Stimulated activated CD4-positive, alpha-beta T cell treated with anti-CD3 and anti-CD28 coated beads, Interleukin-12 subunit alpha, Interleukin-12 subunit beta, amount 100 ng/mL, for 24 hours (primary cell): ENCODE measurements around the gene SNTA1.
"Not testable (repeated sequence)": the region's sequence is repeated elsewhere in the genome, so short reads cannot be mapped to it uniquely, and the experiment has no call there.

ENCODE experiments used
- DNase-seq, 2 experiments: peaks; one replicate each; pipeline ENCODE4 v3.0.0-alpha.2; 2020; ENCODE audit warnings: low read depth in 2 of 2

SNTA1 gene

DNA sequence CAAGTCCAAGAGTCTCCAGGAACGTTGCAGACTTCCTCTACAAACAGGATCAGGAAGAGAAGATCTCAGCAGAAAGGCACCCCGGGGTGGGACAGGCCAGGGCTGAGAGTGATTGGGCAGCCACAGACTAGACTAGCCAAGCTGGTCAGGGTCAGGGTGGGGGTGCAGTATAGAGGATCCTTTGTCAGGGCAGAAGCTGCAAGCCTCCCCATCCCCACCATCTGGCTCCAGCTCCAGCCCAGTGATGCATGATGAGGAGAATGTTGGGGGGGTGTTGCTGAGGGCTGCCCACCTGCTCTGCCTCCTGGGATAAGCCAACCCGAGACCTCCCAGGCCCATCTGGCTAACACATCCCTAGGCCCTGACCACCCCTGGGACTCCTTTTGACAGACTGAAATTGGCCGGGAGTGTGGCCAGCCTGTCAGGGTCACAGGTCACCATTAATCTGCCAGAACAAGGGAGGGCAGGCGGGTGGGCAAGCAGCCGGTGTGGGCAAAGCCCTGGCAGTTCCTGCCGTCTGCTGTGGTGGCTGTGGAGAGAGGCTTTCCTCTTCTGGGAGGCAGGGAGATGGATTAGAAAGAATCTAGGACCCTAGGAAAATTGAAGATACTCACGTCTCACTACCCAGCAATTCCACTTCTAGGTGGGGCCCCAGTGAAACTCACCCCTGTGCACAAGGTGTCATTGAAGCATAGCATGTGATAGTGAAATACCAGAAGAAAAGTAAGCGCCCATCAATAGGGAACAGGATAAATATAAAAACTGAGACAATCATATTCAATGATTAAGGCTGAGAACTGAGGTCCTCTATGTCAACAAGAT lies 22.1 kb upstream of the SNTA1 start:
- DNase-seq = no peak

DNA sequence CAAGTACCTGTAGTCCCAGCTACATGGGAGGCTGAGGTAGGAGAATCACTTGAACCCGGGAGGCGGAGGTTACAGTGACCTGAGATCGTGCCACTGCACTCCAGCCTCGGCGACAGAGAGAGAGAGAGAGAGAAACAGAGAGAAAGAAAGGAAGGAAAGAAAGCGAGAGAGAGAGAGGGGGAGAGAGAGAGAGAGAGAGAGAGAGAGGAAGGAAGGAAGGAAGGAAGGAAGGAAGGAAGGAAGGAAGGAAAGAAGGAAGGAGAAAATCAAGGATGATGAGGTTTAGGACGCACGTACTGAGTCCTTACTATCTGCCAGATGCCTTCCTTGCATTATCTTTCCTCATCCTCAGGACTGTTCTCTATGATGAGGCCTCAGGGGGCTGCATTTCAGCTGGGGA lies 21.2 kb upstream of the SNTA1 start:
- not testable (repeated sequence) for DNase-seq

DNA sequence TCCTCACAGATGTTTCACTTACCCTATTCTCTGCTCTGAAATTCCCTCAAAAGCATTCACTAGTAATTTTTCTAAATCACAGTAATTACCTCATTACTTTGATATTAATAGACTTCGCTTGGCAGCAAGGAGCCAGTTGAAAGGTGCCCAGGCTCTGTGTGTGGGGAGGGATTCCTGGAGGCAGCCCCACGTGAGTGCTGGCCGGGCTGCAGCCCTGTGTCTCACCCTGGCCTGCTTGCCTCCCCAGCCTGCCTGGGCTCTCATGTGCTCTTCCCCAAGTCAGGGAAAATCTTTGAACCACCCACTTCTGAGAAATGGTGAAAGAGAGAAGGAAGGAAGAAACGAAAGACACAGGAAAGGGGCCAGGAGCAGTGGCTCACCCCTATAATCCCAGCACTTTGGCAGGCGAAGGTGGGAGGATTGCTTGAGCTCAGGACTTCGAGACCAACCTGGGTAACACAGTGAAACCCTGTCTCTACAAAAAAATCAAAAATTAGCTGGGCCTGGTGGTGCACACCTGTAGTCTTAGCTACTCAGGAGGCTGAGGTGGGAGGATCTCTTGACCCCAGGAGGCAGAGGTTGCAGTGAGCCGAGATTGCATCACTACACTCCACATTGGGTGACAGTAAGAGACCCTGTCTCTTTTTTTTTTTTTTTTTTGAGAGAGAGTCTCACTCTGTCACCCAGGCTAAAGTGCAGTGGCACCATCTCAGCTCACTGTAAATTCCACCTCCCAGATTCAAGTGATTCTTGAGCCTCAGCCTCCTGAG lies 20.0 kb upstream of the SNTA1 start:
- DNase-seq = no peak

DNA sequence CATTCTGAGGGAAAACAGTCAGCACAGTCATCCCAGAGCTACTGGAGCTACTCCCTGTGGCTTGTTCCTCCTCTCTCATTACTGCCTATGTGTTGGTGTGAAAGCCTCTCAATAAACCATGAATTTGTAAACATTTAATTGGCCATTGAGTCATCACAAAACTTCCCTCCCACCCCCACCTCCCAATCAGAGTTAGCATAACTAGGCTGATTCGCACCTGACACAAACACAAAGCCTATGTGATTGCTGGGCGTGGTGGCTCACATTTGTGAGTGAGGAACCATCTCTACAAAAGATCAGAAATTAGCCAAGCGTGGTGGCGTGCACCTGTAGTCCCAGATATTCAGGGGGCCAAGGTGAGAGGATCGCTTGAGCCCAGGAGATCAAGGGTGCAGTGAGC lies 17.1 kb upstream of the SNTA1 start:
- DNase-seq = no peak

DNA sequence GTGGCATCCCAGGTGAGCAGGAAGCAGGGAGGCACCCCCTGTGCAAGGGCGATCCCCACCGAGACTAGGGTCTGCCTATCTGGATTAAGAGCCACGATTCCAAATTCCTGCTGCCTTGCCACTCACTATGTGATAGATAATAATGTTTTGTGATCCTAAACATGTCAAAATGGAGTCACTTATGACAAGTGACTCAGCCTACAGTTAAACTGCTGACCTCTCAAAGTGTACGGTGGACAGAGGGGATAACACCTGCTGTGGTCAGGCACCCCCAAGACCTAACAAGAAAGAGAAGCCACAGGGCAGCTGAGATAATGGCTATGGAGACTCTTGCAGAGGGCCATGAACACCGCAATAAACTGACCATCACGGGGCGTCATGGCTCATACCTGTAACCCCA lies 16.0 kb upstream of the SNTA1 start:
- DNase-seq = no peak

DNA sequence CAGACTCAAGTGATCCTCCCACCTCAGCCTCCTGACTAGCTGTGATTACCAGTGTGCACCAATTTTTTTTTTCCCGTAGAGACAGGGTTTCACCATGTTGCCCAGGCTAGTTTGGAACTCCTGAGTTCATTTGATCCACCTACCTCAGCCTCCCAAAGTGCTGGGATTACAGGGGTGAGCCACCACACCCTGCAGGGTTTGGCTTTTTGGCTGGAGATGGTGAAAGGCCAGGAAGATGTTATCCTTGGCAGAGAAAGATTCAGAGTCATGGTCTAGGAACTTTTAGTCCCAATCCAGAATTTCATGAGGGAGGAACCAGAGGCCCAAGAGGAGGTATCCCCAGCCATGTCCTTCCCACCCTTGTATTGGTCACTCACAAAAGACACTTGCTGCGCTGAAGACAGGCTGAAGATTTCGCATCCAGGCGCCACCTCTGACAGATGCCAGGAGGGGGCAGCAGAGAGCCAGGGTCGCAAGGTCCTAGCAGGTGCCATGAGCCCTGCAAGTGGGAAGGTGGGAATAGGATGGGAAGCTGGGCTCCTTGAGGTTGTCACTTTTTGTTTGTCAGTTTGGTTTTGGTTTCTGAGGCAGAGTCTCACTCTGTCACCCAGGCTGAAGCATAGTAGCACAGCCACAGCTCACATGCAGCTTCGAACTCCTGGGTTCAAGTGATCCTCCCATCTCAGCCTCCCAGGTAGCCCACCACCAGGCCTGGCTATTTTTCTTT lies 13.5 kb upstream of the SNTA1 start:
- peak; percentile 64 to 82 for DNase-seq

DNA sequence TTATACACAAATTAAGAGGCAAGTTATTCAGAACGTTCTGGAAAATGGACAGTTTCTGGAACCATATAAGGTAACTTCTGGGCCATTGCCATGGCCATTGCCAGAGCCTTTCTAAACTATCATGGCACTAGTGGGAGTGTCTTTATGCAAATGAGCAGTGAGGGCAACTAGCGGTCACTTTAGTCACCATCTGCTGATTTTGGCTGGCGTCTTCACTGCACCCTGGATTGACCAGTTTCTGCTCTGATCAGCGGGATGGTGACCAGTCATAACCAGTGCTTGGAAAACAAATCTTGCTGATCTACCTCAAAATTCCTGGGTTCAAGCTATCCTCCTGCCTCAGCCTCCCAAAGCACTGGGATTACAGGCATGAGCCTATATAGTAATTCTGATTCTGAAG lies 7.3 kb upstream of the SNTA1 start:
- no peak for DNase-seq

DNA sequence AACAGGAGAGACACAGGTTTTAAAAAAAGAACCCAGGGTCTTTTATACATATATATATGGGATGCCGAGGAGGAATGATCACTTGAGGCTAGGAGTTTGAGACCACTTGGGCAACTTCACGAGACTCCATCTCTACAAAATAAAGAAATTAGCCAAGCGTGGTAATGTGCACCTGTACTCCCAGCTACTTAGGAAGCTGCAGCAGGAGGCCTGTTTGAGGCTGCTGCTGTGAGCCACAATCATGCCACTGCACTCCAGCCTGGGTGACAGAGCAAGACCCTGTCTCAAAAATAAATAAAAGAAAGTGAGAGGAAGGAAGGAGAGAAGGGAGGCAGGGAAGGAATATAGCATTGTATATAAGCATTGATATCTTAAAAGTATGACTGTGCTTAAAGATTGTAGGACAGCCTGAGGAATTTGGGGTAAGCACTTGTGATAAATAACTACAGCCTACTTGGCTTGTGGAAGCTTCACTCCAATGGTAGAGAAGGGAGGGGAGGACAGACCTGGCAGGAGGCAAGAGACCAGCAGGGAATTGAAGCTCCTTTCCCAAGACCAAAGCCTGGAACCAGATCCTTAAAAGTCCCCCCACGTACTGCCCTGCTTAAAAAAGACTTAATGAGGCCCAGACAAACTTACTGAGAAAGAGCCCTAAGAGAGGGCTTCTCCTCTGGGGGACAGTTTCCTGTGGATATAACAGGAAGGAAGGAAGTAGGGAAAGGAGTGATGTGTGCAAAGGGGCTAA lies 2.5 kb upstream of the SNTA1 start:
- no peak for DNase-seq

DNA sequence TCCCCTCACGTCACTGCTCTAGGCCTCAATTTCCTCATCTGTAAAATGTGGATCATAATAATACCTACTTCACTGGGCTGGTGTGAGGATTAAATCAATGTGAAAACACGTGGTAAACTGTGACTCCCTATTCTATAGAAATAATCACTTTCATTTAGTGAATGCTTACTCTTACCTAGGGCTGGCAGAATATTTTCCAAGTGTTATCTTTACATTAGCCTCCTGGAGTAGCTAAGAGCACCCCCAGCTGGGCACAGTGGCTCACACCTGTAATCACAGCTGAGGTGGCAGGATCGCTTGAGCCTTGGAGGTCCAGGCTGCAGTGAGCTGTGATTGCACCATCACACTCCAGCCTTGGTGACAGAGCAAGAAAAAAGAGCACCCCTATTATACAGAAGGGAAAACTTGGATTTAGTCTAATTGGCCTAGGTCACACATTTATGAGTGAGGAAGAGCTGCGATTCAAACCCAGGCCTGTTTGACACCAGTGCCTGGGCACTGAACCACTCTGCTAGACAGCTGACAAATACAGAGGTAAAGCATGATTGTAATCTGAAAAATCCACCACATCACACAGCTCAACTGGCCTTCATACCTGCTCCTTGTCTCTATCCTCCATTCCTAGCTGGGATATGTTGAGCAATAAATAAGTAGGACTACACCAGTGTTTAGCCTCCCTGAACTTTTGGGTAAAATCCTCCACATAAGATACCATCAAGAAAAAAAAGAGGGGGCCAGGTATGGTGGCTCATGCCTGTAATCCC lies 1.4 kb upstream of the SNTA1 start:
- peak in 1 of 2 experiments; percentile 14 for DNase-seq

DNA sequence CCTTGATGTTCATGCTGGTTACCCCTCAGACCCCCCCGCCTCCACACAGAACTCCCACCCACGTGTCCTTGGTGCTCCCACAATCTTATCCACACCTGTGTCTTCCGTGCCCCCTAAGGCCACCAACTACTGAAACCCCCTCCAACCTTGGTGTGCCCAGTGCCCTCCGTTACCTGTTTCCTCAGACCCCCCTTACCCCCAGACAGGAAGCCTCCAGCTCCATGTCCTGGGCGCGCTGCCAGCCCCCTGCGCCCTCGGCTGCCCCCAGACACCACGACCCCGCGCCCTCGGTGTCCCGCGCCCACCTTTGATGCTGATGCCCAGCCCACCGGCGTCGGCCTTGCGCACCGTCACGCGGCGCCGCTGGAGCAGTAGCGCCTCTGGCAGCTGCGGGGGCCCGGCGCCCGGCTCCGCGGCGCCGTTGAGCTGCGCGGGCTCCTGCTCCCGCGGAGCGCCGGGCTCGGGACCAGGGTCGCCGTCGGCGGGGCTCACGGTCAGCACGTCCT lies 504 bp downstream of the SNTA1 start:
- no peak for DNase-seq

DNA sequence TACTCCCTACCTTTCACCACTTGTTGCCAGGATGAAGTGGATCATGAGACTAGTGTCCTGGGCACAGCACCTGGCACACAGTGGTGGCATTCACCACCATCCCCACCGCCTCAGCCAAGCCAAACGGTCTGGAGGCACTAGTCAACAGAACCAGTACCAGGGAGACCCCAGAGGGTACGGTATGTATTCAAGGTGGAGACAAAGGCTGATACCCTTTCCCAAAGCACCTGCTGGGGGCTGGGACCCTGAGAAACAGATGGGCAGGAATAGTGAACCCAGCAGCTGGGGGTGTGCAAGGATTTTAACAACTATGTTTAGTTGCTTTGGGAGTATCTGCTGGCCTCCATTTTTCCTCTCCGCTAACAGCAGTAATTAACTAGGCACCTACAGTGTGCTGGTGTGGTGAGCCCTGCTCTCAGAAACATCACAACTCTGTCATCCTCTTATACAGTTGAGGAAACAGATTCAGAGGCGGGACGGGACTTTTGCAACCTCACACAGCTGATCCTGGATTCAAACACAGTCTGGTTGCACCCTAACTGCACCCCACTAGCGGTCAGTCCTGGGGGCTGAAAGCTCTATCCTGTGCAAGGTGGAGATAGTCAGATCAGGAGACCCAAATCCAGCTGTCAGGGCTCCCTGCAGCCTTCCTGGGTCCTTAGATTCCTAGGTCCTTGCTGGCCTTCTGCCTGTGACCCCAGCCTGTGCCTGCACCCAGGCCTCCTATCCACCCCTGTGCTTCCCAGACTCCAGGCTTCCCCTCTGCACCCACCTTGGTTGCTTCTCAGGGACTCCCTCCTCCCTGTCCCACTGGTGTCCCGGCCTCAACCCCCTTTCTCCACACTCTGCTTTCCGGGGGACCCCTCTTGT lies 1.2 kb downstream of the SNTA1 start:
- DNase-seq = no peak

DNA sequence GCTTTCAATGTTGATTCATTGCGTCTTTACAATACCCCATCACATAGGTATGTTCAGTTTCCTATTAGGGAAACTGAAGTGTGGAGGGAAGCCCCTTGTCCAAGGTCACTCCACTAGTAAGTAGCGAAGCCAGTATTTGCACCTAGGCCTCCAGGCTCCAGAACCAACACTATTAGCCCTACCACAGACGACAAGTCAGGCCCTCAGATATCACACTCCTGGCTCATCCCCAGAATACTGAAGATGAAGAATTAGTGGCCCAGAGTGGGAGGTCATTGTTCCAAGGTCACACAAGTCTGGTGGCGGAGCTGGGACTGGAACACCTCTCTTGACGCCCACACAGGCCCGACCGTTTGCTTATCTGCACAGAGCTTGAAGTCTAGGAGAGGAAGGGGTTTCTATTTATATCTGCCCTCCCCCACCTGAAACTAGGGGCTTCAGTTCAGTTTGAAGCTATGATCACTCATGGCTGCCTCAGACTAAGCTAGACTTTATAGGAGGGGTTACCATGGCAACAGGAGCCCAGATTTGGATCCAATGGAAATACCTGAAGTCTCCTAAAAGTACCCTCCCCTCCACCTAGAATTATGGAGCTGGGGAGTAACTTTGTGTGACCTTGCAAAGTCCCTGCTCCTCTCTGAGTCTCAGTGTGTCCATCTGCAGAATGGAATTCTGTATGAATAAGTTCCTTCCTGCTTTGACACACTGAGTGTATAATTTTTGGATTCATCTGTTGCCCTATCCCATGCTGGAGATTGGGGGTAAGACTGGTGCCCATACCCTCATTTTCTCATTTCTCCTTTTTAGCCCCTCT lies 2.2 kb downstream of the SNTA1 start:
- DNase-seq = no peak

DNA sequence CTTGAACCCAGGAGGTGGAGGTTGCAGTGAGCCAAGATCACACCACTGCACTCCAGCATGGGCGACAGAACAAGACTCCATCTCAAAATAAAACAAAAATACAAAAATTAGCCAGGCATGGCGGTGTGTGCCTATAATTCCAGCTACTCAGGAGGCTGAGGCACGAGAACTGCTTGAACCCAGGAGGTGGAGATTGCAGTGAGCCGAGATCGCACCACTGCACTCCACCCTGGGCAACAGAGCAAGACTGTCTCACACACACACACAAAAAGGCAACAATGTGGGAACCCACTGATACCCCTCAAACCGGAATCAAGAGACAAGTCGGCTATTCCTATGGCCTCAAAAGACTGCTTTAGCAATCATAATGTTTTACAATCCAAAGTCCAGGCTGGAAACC lies 3.0 kb downstream of the SNTA1 start:
- not testable (repeated sequence) for DNase-seq

DNA sequence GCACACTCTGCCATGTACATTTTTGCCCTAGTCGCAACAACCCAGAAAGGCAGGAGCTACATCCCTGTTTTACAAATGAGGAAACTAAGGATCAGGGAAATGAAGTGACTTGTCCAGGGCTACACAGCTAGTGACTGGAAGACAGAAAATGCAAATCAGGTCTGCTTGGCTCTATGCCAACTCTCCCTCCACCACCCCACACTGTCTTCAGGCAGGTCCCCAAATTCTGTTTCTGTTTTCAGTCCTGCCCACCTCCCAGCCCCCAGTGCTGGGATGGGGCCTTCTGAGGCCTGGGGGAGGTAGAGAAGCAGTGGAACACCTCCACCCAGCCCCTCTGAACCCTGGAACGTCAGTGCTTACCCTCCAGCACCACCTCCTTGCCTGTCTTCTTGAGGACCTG lies 5.1 kb downstream of the SNTA1 start:
- DNase-seq = no peak

DNA sequence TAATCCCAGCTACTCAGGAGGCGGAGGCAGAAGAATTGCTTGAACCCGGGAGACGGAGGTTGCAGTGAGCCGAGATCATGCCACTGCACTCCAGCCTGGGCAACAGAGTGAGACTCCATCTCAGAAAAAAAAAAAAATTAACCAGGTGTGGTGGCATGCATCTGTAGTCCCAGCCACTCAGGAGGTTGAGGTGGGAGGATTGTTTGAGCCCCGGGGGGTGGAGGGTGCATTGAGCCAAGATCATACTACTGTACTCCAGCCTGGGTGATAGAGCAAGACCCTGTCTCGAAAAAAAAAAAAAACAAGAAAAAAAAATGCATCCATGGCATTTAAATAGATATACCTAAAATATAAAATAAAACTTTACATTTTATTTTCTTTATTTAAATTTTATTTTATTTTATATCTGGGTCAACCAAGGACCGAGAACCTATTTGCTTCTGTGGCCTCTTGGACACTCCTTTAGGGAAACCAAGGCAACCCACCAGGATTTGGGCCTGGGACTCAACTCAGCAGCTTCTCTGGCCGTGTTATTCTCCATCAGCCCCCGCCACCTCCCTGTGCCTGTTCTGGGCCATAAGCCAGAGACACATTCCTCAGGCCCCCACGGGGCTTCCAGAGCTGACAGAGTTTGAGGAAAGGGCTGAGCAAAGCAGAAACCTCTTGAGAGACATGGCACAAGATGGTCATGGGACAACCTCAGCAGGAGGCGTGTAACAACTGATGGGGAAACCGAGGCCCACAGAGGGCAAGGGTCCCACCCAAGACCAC lies 6.2 kb downstream of the SNTA1 start:
- DNase-seq = no peak

DNA sequence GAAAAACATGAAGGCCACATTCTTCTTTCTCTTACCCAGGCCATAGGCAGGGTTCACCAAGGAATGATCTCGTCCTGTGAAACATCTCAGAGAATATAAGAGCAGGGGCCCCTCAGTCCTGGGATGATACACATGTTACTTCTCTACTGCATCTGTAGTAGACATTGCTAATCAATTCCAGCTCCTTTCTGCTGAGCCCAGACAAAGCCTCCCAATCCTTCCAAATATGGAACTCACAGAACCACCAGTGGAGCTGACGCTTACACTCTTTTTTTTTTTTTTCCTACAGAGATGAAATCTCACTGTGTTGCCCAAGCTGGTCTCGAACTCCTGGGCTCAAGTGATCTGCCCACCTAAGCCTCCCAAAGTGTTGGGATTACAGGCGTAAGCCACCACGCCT lies 9.1 kb downstream of the SNTA1 start:
- DNase-seq = no peak

DNA sequence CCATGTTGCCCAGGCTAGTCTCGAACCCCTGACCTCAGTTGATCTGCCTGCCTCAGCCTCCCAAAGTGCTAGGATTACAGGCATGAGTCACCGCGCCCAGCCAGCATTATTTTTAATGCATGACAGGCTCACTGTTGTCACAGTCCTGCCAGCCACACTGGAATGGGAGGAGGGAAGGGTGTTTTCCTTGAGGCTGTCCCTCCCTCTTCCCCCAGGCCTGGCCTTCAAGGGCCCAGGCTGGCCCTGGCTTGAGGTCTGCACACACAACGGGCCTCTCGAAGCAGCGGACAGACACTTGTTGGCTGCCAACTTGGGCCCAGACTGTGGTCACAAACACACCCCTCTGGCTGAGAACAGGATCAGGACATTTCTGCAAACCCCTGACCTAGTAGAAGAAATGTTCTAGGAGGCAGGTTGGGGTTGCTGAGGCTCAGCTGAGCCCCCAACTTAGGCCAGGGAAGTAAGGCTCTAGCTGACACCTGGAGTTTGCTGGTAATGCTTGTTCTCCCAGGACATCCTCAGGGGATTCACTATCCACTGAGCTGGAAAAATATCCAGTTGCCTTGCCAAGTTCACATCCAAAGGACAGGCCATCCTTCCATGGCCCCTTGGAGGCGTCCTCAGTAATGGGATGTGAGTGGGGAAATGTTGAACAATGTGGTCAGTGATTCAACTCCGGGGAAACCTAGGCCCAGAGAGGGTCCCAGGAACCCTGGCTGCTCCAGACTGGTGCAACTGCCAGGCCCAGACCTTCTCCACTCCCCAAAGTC lies 9.9 kb downstream of the SNTA1 start:
- no peak for DNase-seq
